Endothelial cell of umbilical vein (primary cell): Measurements from ENCODE around the gene VRTN. TPM values are rescaled to one million over a fixed set of nuclear protein-coding genes. Genes with fewer than 3 reads are reported as not detected.
A peak's percentile ranks its signal among the peaks of the same experiment; 100 is the strongest.

Source experiments
- BruUV-seq: library from RNA; stranded (reverse); fragments of 400-500 nt; replicated peaks from 2 replicates; lab custom pipeline; 2021; lab: Mats Ljungman, UMichigan
- CTCF ChIA-PET: fragments of 300-600, 350-600 bp; sonication (Branson Sonifier 250); formaldehyde crosslinking; loops from one replicate; lab custom pipeline; 2021; ENCODE audit warnings: antibody characterized with exemption, inconsistent platforms; lab: Charles Lee
- POLR2A ChIA-PET: fragments of 300-600, 350-600 bp; sonication (Branson Sonifier 250); formaldehyde crosslinking; loops from one replicate; lab custom pipeline; 2021; ENCODE audit warnings: antibody characterized with exemption, inconsistent platforms; lab: Charles Lee
- DNase-seq: peaks from one replicate; pipeline ENCODE4 v3.0.0-alpha.2; 2011; ENCODE audit warnings: low read depth, low spot score
- FAIRE-seq: peaks from 2 replicates; lab custom pipeline; 2011; peaks lifted over from hg19 to GRCh38; lab: Jason Lieb, UNC
- H2AFZ ChIP-seq: 2 replicates; pipeline ENCODE4 v1.6.0; 2012; ENCODE audit warnings: low read depth, low read length, control low read depth, inconsistent platforms
- H3K27ac ChIP-seq: 2 replicates; pipeline ENCODE4 v1.5.1; 2011; ENCODE audit warnings: low read depth, mild to moderate bottlenecking, control low read depth, low read length, moderate library complexity; ENCODE audit not compliant: insufficient read depth
- H3K27me3 ChIP-seq, 2 experiments: 2 replicates each; pipeline versions ENCODE4 v1.6.0 to v1.6.1; 2011; ENCODE audit warnings: low read length in 2 of 2, mixed read lengths in 1 of 2; ENCODE audit not compliant: control insufficient read depth in 2 of 2, insufficient read depth in 2 of 2
- H3K36me3 ChIP-seq, 2 experiments: 2 replicates in 1 of 2; 3 replicates in 1 of 2; pipeline ENCODE4 v1.5.1; 2011; ENCODE audit warnings: low read length in 2 of 2, mild to moderate bottlenecking in 1 of 2, moderate library complexity in 1 of 2; ENCODE audit not compliant: control insufficient read depth in 2 of 2, insufficient read depth in 2 of 2; ENCODE audit errors: extremely low read depth in 1 of 2
- H3K4me1 ChIP-seq: 3 replicates; pipeline ENCODE4 v1.5.1; 2011; ENCODE audit warnings: mild to moderate bottlenecking, low read length; ENCODE audit not compliant: control insufficient read depth, insufficient read depth; ENCODE audit errors: extremely low read depth
- H3K4me2 ChIP-seq: 2 replicates; pipeline ENCODE4 v1.6.1; 2011; ENCODE audit warnings: low read length, control low read depth, mixed read lengths; ENCODE audit not compliant: insufficient read depth
- H3K4me3 ChIP-seq, 3 experiments: fragments of 200-600 bp in 1 of 3; sonication (generic), shearing (Covaris generic) in 1 of 3; replicated peaks in 1 of 3; 2 replicates each; pipeline ENCODE4 v1.5.1; 2011 to 2016; ENCODE audit warnings: control low read depth in 3 of 3, low read length in 3 of 3, mild to moderate bottlenecking in 2 of 3, inconsistent platforms in 1 of 3, low read depth in 1 of 3, moderate library complexity in 1 of 3; ENCODE audit not compliant: insufficient read depth in 1 of 3
- H3K79me2 ChIP-seq: 2 replicates; pipeline ENCODE4 v1.6.0; 2012; ENCODE audit warnings: low read length, inconsistent platforms; ENCODE audit not compliant: control insufficient read depth, insufficient read depth
- H3K9ac ChIP-seq: replicated peaks from 2 replicates; pipeline ENCODE3; 2011; ENCODE audit warnings: low read length, control low read depth; ENCODE audit not compliant: insufficient read depth; ENCODE audit errors: extremely low read depth
- H3K9me1 ChIP-seq: replicated peaks from 3 replicates; pipeline ENCODE4 v1.6.0; 2011; ENCODE audit warnings: mild to moderate bottlenecking, low read length; ENCODE audit not compliant: control insufficient read depth, insufficient read depth; ENCODE audit errors: extremely low read depth
- H3K9me3 ChIP-seq: replicated peaks from 2 replicates; pipeline ENCODE4 v1.5.1; 2012; ENCODE audit warnings: low read length, inconsistent platforms; ENCODE audit not compliant: control insufficient read depth, insufficient read depth
- H4K20me1 ChIP-seq: replicated peaks from 2 replicates; pipeline ENCODE3; 2011; ENCODE audit warnings: mild to moderate bottlenecking, low read length; ENCODE audit not compliant: control insufficient read depth, insufficient read depth; ENCODE audit errors: extremely low read depth
- CTCF ChIP-seq, 2 donors: IDR thresholded peaks; 1 replicate in 1 of 2; 2 replicates in 1 of 2; pipeline ENCODE4 v1.5.1; 2011; ENCODE audit warnings: low read length in 2 of 2, mild to moderate bottlenecking in 2 of 2, moderate library complexity in 2 of 2, control low read depth in 1 of 2, inconsistent platforms in 1 of 2, low read depth in 1 of 2; ENCODE audit not compliant: insufficient read depth in 1 of 2; ENCODE audit errors: extremely low read depth in 1 of 2
- EZH2 ChIP-seq: IDR thresholded peaks from 2 replicates; pipeline ENCODE4 v1.6.1; 2012; ENCODE audit warnings: borderline replicate concordance, low read depth, mild to moderate bottlenecking, moderate library complexity, low read length, inconsistent platforms; ENCODE audit not compliant: severe bottlenecking
- FOS ChIP-seq: IDR thresholded peaks from 2 replicates; pipeline ENCODE4 v1.6.1; 2011; ENCODE audit warnings: mild to moderate bottlenecking, low read length, moderate library complexity, borderline replicate concordance; ENCODE audit not compliant: insufficient read depth
- GATA2 ChIP-seq: IDR thresholded peaks from 2 replicates; pipeline ENCODE4 v1.7.0; 2011; ENCODE audit warnings: low read depth, mild to moderate bottlenecking, moderate library complexity, mixed read lengths, low read length; ENCODE audit not compliant: insufficient read length, insufficient read depth
- JUN ChIP-seq: IDR thresholded peaks from 2 replicates; pipeline ENCODE4 v1.6.1; 2011; ENCODE audit warnings: borderline replicate concordance, low read depth; ENCODE audit not compliant: insufficient read length, insufficient read depth
- MAX ChIP-seq: IDR thresholded peaks from 2 replicates; pipeline ENCODE4 v1.6.1; 2011; ENCODE audit not compliant: insufficient read depth, insufficient read length
- MYC ChIP-seq: IDR thresholded peaks from one replicate; pipeline ENCODE4 v1.6.1; 2011; ENCODE audit warnings: mild to moderate bottlenecking, low read depth, low read length
- POLR2A ChIP-seq: IDR thresholded peaks from 2 replicates; pipeline ENCODE4 v1.6.1; 2012; ENCODE audit warnings: low read depth, mild to moderate bottlenecking, control low read depth, low read length
- POLR2AphosphoS5 ChIP-seq: IDR thresholded peaks from 2 replicates; pipeline ENCODE4 v1.6.1; 2012; ENCODE audit warnings: low read depth, mild to moderate bottlenecking, control low read depth, low read length, moderate library complexity; ENCODE audit not compliant: insufficient read depth
- dilution Hi-C: fragments of 300-500 bp; cut with MboI; formaldehyde crosslinking; loops from one replicate; pipeline ENCODE4 v1.15.0; 2019; ENCODE audit warnings: low sequenced_read_pairs; ENCODE audit not compliant: extremely low pct_ligation_motif_present
- intact Hi-C: fragments of 100-400 bp; cut with micrococcal nuclease; formaldehyde crosslinking; loops from one replicate; pipeline ENCODE4 v1.10.0; 2022
- polyA plus RNA-seq, 4 experiments: library from polyadenylated mRNA; depleted of rRNA in 3 of 4; stranded (reverse) in 3 of 4; unstranded in 1 of 4; fragments of >200 nt; gene quantifications; 2 replicates each; pipeline versions ENCODE4 v1.2.1 to v1.2.3, GENCODE V29; 2011 to 2012; ENCODE audit warnings: missing spikeins in 1 of 4
- total RNA-seq: library from RNA; stranded (reverse); gene quantifications from 2 replicates; pipeline ENCODE4 v1.2.3, GENCODE V29; 2021

VRTN gene
- total and polyA plus RNA-seq, 2 donors (not counting 3 experiments of a cell fraction or from before 2014, with no cell fraction given) = 0.03 TPM; not detected in 1

- Histone ChIP-seq H3K36me3 (peaks cover 0 to 12% of the 10 kb centered on the region in 2 experiments), H3K9me3 (no peaks in the 10 kb centered on the region), H4K20me1 (no peaks in the 10 kb centered on the region), H2AFZ (peak overlapping the region; percentile 47), H3K27ac (peak overlapping the region; percentile 44), H3K4me1 (peaks cover 28% of the 10 kb centered on the region), H3K9me1 (no peaks in the 10 kb centered on the region), H3K9ac (peak overlapping the region; percentile 59), H3K4me2 (peak overlapping the region; percentile 96), H3K4me3 (peak overlapping the region; percentile 77 to 98 (median 83)), H3K27me3 (no peaks in the 10 kb centered on the region), H3K79me2 (peaks cover 40% of the 10 kb centered on the region)
- TF ChIP-seq POLR2AphosphoS5 (no peak), CTCF (IDR thresholded peaks at IDR 0.05; ENCODE audit: extremely low read depth in 1 of 2, insufficient read depth in 1 of 2, low read depth in 1 of 2, low read length in 2 of 2) (no peak), MYC (no peak), FOS (no peak), JUN (no peak), POLR2A (no peak), EZH2 (no peak), GATA2 (no peak), MAX (no peak)
- BruUV-seq = TSS peak; percentile 41
- dilution Hi-C loops (no loop called here), intact Hi-C loops (no loop called here)
- ChIA-PET POLR2A (no interaction called here), CTCF (interaction anchor here (1.3 to 1.5 kb wide), 3 partner anchors 9 to 176 kb away, joined by 3 to 4 read pairs (median 4); no protein-coding TSS in a partner anchor)
- no peak for DNase-seq
- FAIRE-seq = no peak
Measured at GRCh38 chr14:74301594-74302151, 46.6 kb upstream of the VRTN start.
